ENCODE results near the gene BTBD17. TPM values are rescaled to one million over a fixed set of nuclear protein-coding genes. Genes with fewer than 3 reads are reported as not detected.

BTBD17 gene
- total RNA-seq, 1 donor from 2014 or later = not detected

- FAIRE-seq = no peak
- peak; percentile 86 for TF ChIP-seq CTCF (IDR thresholded peaks at IDR 0.05; ENCODE audit: insufficient read depth, low read length, severe bottlenecking)
- no peak overlapping the region for H3K4me3 ChIP-seq (ENCODE audit: low read depth, low read length)
- no peaks in the 10 kb centered on the region for H3K36me3 ChIP-seq (ENCODE audit: control insufficient read depth, insufficient read depth, low read length)
- H3K27me3 ChIP-seq (ENCODE audit: control insufficient read depth, insufficient read depth, low read length) = peaks cover 35% of the 10 kb centered on the region
- peak; percentile 23 for DNase-seq (ENCODE audit: low read depth)
These were observed 7.5 kb downstream of the BTBD17 start for GRCh38 chr17:74354123-74354522.

- DNase-seq (ENCODE audit: low read depth) (no peak), FAIRE-seq (no peak)
- TF ChIP-seq CTCF (IDR thresholded peaks at IDR 0.05; ENCODE audit: insufficient read depth, low read length, severe bottlenecking) = no peak
- peaks cover 31% of the 10 kb centered on the region for H3K27me3 ChIP-seq (ENCODE audit: control insufficient read depth, insufficient read depth, low read length)
- no peak overlapping the region for H3K4me3 ChIP-seq (ENCODE audit: low read depth, low read length)
- H3K36me3 ChIP-seq (ENCODE audit: control insufficient read depth, insufficient read depth, low read length) = no peaks in the 10 kb centered on the region
These were observed 8.1 kb downstream of the BTBD17 start for GRCh38 chr17:74353446-74354060.

- Histone ChIP-seq H3K4me3 (ENCODE audit: low read depth, low read length) (no peak overlapping the region), H3K36me3 (ENCODE audit: control insufficient read depth, insufficient read depth, low read length) (no peaks in the 10 kb centered on the region), H3K27me3 (ENCODE audit: control insufficient read depth, insufficient read depth, low read length) (peaks cover 20% of the 10 kb centered on the region)
- FAIRE-seq (no peak), DNase-seq (ENCODE audit: low read depth) (no peak)
- TF ChIP-seq CTCF (IDR thresholded peaks at IDR 0.05; ENCODE audit: insufficient read depth, low read length, severe bottlenecking) = no peak
These were observed 10.0 kb downstream of the BTBD17 start for GRCh38 chr17:74351552-74352210.

- FAIRE-seq = no peak
- Histone ChIP-seq H3K27me3 (ENCODE audit: control insufficient read depth, insufficient read depth, low read length) (peaks cover 17% of the 10 kb centered on the region), H3K4me3 (ENCODE audit: low read depth, low read length) (no peak overlapping the region), H3K36me3 (ENCODE audit: control insufficient read depth, insufficient read depth, low read length) (no peaks in the 10 kb centered on the region)
- DNase-seq (ENCODE audit: low read depth) = no peak
- TF ChIP-seq CTCF (IDR thresholded peaks at IDR 0.05; ENCODE audit: insufficient read depth, low read length, severe bottlenecking) = no peak
These were observed 11.2 kb downstream of the BTBD17 start for GRCh38 chr17:74350486-74350885.

GRCh38 chr17:74349120-74349519, 12.5 kb downstream of the BTBD17 start:
- no peak for DNase-seq (ENCODE audit: low read depth)
- no peak for TF ChIP-seq CTCF (IDR thresholded peaks at IDR 0.05; ENCODE audit: insufficient read depth, low read length, severe bottlenecking)
- FAIRE-seq = no peak
- H3K4me3 ChIP-seq (ENCODE audit: low read depth, low read length) = no peak overlapping the region
- no peaks in the 10 kb centered on the region for H3K36me3 ChIP-seq (ENCODE audit: control insufficient read depth, insufficient read depth, low read length)
- peaks cover 19% of the 10 kb centered on the region for H3K27me3 ChIP-seq (ENCODE audit: control insufficient read depth, insufficient read depth, low read length)

Data from bronchial epithelial cell (primary cell).